Activated CD4-positive, CD25-positive, alpha-beta regulatory T cell treated with anti-CD3 and anti-CD28 coated beads, Interleukin-2, amount 50 U/mL, for 72 hours (primary cell): Measurements from ENCODE around the gene CADPS.

ENCODE experiments used
- DNase-seq: peaks from one replicate; pipeline ENCODE4 v3.0.0; 2021

The CADPS gene

DNA sequence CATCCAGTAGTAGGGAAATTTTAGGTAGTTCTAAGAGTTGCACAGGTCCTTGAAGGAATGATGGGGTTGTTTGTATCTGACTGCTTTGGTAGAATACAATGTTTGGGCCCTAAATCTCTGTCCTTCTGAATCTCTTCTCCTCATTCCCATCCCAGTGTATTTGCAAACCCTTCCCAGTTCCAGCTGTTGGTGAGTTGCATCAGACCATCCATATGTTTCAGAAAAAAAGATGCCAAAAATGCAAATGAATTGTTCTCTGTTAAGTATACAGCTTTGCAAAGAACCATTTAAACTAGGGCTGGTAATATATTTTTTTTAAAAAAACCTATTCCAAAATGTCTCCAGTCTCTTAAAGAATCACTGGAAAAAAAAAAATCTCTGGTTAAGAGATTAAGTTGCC lies 251.0 kb downstream of the CADPS start:
- DNase-seq: no peak

DNA sequence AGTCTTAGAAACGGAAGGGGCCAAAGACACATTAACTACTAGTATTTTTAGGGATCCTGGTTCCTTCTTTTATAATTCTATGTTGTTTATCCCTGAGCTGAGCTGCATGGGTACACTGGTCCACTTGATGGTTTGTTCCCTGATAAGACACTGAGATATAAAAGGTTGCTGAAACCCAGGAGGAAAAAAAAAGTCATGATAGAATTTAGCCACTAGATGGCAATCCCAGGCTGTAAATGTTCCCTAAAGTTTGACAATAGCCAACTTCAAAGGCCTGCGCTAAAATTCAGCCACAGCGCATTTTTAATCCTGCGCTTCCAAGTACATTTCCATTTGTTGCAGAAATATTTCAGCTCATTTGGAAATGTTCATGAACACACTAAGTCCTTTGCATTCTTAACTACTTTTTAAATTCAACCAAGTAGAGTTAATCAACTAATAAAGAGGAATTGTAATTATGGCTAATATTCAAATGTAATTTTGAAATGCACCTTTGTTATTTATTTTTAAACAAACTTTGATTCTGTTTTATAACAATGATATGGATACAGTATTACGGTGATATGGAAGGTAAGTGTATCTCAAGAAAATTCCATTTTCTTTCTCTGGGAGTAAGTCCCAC lies 252.6 kb downstream of the CADPS start:
- no peak for DNase-seq

DNA sequence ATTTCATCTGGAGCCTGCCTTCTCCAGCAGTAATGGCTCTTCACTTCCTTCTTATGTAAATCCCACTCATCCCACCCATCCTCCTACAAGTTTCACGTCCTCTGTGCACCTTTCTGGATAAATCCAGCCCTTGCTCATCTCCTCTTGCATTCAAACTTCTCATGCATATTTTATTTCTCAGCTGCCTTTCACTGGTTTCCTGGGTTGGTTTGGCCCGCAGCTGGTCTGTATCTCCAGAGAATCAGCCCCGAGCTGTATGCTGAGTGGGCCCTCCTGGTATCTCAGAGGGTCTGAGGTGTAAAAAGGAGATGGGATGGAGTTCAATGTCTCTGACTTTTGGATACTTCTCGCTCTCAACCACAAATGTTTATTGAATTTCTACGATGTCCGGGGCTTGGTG lies 253.3 kb downstream of the CADPS start:
- no peak for DNase-seq

GRCh38 chr3:62621176-62621575 lies 254.0 kb downstream of the CADPS start:
- no peak for DNase-seq

GRCh38 chr3:62615258-62615849 lies 259.9 kb downstream of the CADPS start:
- no peak for DNase-seq

DNA sequence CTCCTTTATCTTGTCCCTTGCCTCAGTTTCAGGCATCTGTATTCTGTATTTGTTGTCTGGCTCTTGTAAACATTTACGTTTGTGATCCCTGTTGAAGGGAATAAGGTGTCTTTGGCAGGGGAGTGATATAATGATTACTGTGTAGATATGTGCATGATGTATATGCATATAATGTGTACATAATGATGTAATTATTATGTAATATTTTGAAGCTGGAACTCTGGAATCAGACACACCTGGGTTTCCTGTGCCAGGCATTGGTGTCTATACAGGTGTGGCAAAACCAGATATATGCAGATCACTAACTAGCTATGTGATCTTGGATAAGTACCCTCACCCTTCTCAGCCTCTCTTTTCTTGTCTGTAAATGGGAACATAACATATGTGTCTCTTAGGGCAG lies 260.7 kb downstream of the CADPS start:
- DNase-seq: no peak

- no peak for DNase-seq
Observed at GRCh38 chr3:62611541-62612240, 263.5 kb downstream of the CADPS start.

- no peak for DNase-seq
Observed at GRCh38 chr3:62607287-62608029, 267.8 kb downstream of the CADPS start.

DNA sequence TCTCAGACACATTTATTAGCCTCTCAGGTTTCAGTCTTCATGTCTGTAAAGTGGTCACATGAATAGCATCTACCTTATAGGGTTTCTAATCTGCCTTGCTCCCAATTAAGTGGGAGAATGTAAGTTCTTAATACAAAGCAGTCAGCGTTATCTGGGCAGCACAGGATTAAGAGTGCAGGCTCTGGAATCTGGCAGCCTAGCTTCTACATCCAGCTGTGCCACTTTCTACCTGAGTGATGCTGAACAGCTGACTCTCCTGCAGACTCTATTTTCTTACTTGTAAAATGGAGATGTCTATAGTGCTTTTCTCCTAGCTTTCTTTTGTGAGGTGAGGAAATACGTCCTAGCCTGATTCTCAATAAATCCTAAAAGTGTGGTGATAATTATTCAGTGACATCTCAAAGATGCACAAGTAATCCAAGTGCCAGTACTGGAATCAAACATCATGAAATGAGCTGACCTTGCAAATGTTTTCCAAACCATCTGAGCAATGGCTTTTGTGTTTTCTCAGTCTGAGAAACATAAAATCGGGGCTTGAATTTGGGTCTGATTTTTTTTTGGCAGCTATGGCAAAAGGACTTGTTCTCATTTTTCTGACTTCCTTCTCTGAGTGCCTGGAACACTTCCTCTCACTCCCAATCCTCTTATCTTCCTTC lies 269.7 kb downstream of the CADPS start:
- no peak for DNase-seq

GRCh38 chr3:62604751-62605351 lies 270.4 kb downstream of the CADPS start:
- DNase-seq: no peak

DNA sequence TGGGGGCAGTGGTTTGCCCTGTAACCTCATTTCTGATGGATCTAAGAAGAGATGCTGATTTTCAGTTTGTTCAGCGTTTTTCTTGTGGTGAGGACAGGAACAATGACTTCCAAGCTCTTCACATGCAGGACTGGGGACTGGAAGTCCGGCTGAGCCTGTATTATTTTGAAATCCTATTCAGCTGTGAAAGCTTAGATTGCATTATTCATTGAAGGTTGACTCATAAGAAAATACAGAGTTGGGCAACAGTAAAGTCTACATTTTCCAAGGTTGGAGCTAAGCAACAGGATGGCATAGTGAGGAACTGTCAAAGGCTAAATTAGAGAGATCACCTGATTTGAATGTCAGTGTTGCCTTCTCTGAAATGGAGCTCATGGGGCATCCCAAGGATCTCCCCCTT lies 270.9 kb downstream of the CADPS start:
- no peak for DNase-seq

DNA sequence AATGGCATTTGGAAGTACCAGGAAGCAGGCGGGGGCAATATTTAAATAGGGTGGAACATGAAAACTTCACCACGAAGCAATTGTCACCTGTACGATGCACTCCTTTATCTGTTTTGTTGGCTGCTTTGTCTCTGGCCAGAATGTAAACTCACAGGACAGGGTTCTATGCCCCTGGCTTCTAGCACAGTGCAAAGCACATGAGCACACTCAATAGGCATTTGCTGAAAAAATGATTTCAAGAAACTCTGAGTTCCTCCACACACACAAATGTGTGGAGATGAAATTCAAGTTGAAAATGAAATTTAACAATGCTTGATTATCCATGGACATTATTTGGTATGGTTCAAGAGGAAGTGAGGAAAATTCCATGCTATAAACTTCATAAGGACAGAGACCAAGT lies 272.2 kb downstream of the CADPS start:
- DNase-seq: no peak

GRCh38 chr3:62602129-62602770 lies 273.0 kb downstream of the CADPS start:
- no peak for DNase-seq

DNA sequence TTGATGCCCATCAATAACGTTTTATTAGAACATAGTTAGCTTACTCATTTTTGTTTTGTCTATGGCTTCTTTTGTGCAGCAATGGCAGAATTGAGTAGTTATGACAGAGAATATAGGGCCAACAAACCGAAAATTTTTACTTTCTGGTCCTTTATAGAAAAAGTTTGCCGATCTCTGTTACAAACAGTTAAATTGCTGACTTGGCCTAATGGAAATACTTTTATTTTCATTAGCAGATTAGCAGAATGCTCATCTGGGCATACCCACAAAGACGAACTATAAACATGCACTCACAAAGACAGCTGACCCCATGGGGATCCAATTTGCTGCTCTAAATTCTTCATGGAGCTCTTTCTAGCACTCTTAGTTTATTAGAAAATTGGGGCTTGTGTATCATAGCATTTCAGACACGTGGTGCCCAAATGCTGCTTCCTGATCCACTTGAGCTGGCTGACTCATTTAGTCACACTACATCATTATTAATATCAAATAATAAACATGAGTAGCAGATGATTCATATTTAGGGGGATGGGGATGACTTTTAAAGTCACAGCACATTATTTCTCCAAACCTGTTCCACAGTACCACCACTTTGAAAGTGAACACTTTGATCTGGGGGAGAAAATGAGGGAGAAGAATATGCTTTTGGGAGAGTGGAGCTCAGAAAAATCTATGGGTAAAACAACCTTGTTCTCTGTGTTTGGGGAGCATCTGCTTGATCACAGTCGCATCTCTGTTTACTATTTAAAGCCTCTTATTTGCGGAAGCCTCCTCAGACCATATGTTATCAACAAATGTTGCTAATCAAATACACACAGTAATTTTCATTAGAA lies 273.8 kb downstream of the CADPS start:
- DNase-seq: no peak

GRCh38 chr3:62600033-62600432 lies 275.2 kb downstream of the CADPS start:
- no peak for DNase-seq

DNA sequence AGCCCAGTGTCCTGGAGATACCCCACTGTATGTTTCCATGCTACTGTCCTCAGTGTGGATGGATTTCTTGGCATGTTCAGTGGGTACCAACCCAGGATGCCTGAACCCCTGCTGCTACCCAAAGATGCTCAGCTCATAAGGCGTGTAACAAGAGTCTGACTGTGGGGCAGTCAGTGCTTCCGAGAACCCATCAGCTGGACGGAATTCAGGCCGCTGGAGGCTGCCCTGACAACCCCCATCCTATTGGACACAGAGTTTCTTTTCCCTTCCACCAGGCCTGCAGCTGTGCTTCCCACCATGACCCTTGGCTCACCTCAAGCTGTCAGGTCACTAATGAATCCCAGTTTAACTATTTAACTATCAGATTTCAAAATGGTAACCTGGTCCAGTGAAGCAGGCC lies 277.7 kb downstream of the CADPS start:
- DNase-seq: no peak

GRCh38 chr3:62592408-62592807 lies 282.8 kb downstream of the CADPS start:
- DNase-seq: no peak

DNA sequence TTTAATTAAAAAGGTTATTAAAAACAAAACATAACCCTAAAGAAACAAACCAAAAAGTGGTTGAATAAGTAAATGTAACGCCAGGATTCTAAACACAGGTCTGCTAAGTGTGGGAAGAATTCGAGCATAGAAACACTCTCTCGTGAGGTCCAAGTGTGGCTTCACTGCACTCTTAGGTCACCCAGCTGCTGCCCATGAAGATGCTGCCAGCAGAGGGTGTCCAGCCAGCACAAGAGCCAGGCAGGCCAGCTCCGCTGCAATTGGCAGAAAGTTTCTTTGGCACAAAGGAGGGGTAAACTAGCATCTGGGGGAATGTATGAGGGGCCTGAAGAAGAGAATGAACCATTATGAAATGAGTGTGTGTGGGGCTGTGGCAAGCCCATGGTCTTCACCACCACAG lies 286.1 kb downstream of the CADPS start:
- DNase-seq: no peak

- no peak for DNase-seq
Observed at GRCh38 chr3:62587579-62588031, 287.6 kb downstream of the CADPS start.

GRCh38 chr3:62587169-62587568 lies 288.0 kb downstream of the CADPS start:
- DNase-seq: no peak

- no peak for DNase-seq
Observed at GRCh38 chr3:62586356-62586755, 288.9 kb downstream of the CADPS start.
